HEK293 (cell line): ENCODE results near the gene PRKAG2.
A peak's percentile ranks its signal among the peaks of the same experiment; 100 is the strongest.

Experiments used
- CTCF ChIA-PET: fragments of 350-600 bp; formaldehyde crosslinking; extraction: SDS; loops from one replicate; lab custom pipeline; 2021; ENCODE audit warnings: antibody characterized with exemption; lab: Yijun Ruan, JAX
- POLR2A ChIA-PET: fragments of 300-600 bp; formaldehyde crosslinking; extraction: SDS; loops from one replicate; lab custom pipeline; 2020; ENCODE audit warnings: antibody characterized with exemption, inconsistent platforms; lab: Yijun Ruan, JAX
- H3K27ac ChIP-seq: fragments of 200-500 bp; sonication (Bioruptor generic); 2 replicates; pipeline ENCODE4 v1.5.1; 2014; ENCODE audit warnings: low read depth, low read length, control low read depth, inconsistent platforms; ENCODE audit errors: extremely low read depth
- H3K36me3 ChIP-seq, 2 experiments: fragments of 200-500 bp in 1 of 2; sonication (Bioruptor generic) in 1 of 2; 1 replicate in 1 of 2; 2 replicates in 1 of 2; pipeline ENCODE4 v1.5.1; 2014 to 2017; ENCODE audit warnings: inconsistent platforms in 2 of 2, low read length in 2 of 2; ENCODE audit not compliant: control insufficient read depth in 2 of 2, insufficient read depth in 1 of 2
- H3K4me1 ChIP-seq: fragments of 200-500 bp; sonication (Bioruptor generic); 2 replicates; pipeline ENCODE4 v1.5.1; 2014; ENCODE audit warnings: mild to moderate bottlenecking, low read length, inconsistent platforms; ENCODE audit not compliant: control insufficient read depth, insufficient read depth
- H3K4me3 ChIP-seq: 2 replicates; pipeline ENCODE4 v1.5.1; 2011; ENCODE audit warnings: low read depth, mild to moderate bottlenecking, control low read depth, low read length, moderate library complexity
- H3K9me3 ChIP-seq: fragments of 200-500 bp; sonication (Bioruptor generic); 2 replicates; pipeline ENCODE4 v1.5.1; 2014; ENCODE audit warnings: low read depth, low read length, inconsistent platforms; ENCODE audit not compliant: control insufficient read depth, insufficient read depth
- KLF7 ChIP-seq: fragments of 450-650 bp; formaldehyde crosslinking; IDR thresholded peaks from 2 replicates; pipeline ENCODE4 v1.5.1; 2016; ENCODE audit warnings: missing biosample characterization, missing genetic modification characterization, borderline replicate concordance
- KLF8 ChIP-seq: fragments of 450-650 bp; formaldehyde crosslinking; IDR thresholded peaks from 2 replicates; pipeline ENCODE4 v1.5.1; 2016; ENCODE audit warnings: missing biosample characterization, missing genetic modification characterization
- SP2 ChIP-seq: fragments of 450-650 bp; formaldehyde crosslinking; IDR thresholded peaks from 2 replicates; pipeline ENCODE4 v1.5.1; 2016; ENCODE audit warnings: missing biosample characterization, missing genetic modification characterization
- YY1 ChIP-seq: fragments of 450-650 bp; formaldehyde crosslinking; IDR thresholded peaks from 2 replicates; pipeline ENCODE4 v1.5.1; 2018; ENCODE audit warnings: missing biosample characterization, missing genetic modification characterization
- ZBTB11 ChIP-seq: fragments of 450-650 bp; formaldehyde crosslinking; conservative IDR thresholded peaks from 2 replicates; pipeline ENCODE4 v1.5.1; 2016; ENCODE audit warnings: low read depth, missing biosample characterization, missing genetic modification characterization
- ZBTB17 ChIP-seq: fragments of 450-650 bp; formaldehyde crosslinking; IDR thresholded peaks from 2 replicates; pipeline ENCODE4 v1.5.1; 2016; ENCODE audit warnings: missing biosample characterization, missing genetic modification characterization
- ZBTB20 ChIP-seq: fragments of 450-650 bp; formaldehyde crosslinking; IDR thresholded peaks from 2 replicates; pipeline ENCODE4 v1.5.1; 2016; ENCODE audit warnings: missing biosample characterization, missing genetic modification characterization
- ZBTB48 ChIP-seq: fragments of 450-650 bp; formaldehyde crosslinking; IDR thresholded peaks from 2 replicates; pipeline ENCODE4 v1.5.1; 2016; ENCODE audit warnings: missing biosample characterization, missing genetic modification characterization
- ZBTB7A ChIP-seq: fragments of 450-650 bp; formaldehyde crosslinking; IDR thresholded peaks from 2 replicates; pipeline ENCODE4 v1.5.1; 2016; ENCODE audit warnings: low read depth, missing biosample characterization, missing genetic modification characterization
- ZBTB8A ChIP-seq: fragments of 450-650 bp; formaldehyde crosslinking; IDR thresholded peaks from 2 replicates; pipeline ENCODE4 v1.5.1; 2016; ENCODE audit warnings: missing biosample characterization, missing genetic modification characterization
- ZEB2 ChIP-seq: fragments of 450-650 bp; formaldehyde crosslinking; IDR thresholded peaks from 2 replicates; pipeline ENCODE4 v1.5.1; 2016; ENCODE audit warnings: missing biosample characterization, missing genetic modification characterization
- ZNF18 ChIP-seq: fragments of 450-650 bp; formaldehyde crosslinking; IDR thresholded peaks from 2 replicates; pipeline ENCODE4 v1.5.1; 2016; ENCODE audit warnings: missing biosample characterization, missing genetic modification characterization
- ZNF2 ChIP-seq: fragments of 450-650 bp; formaldehyde crosslinking; IDR thresholded peaks from 2 replicates; pipeline ENCODE4 v1.5.1; 2016; ENCODE audit warnings: missing biosample characterization, missing genetic modification characterization
- ZNF221 ChIP-seq: fragments of 450-650 bp; formaldehyde crosslinking; IDR thresholded peaks from 2 replicates; pipeline ENCODE4 v1.5.1; 2017; ENCODE audit warnings: missing biosample characterization, missing genetic modification characterization, borderline replicate concordance
- ZNF248 ChIP-seq: fragments of 450-650 bp; formaldehyde crosslinking; IDR thresholded peaks from 2 replicates; pipeline ENCODE4 v1.5.1; 2017; ENCODE audit warnings: missing biosample characterization, missing genetic modification characterization
- ZNF26 ChIP-seq: fragments of 450-650 bp; formaldehyde crosslinking; IDR thresholded peaks from 2 replicates; pipeline ENCODE4 v1.5.1; 2016; ENCODE audit warnings: missing biosample characterization, missing genetic modification characterization
- ZNF398 ChIP-seq: fragments of 450-650 bp; formaldehyde crosslinking; IDR thresholded peaks from 2 replicates; pipeline ENCODE4 v1.5.1; 2017; ENCODE audit warnings: missing biosample characterization, missing genetic modification characterization
- ZNF426 ChIP-seq: fragments of 450-650 bp; formaldehyde crosslinking; IDR thresholded peaks from 2 replicates; pipeline ENCODE4 v1.5.1; 2017; ENCODE audit warnings: missing biosample characterization, missing genetic modification characterization, mild to moderate bottlenecking, inconsistent platforms, moderate library complexity
- ZNF514 ChIP-seq: fragments of 450-650 bp; formaldehyde crosslinking; IDR thresholded peaks from 2 replicates; pipeline ENCODE4 v1.5.1; 2016; ENCODE audit warnings: missing biosample characterization, missing genetic modification characterization
- ZNF560 ChIP-seq: fragments of 450-650 bp; formaldehyde crosslinking; IDR thresholded peaks from 2 replicates; pipeline ENCODE4 v1.5.1; 2017; ENCODE audit warnings: missing biosample characterization, missing genetic modification characterization, borderline replicate concordance
- ZNF626 ChIP-seq: fragments of 450-650 bp; sonication (Bioruptor Pico); formaldehyde crosslinking; IDR thresholded peaks from 2 replicates; pipeline ENCODE4 v1.5.1; 2018; ENCODE audit warnings: missing biosample characterization, missing genetic modification characterization, inconsistent platforms
- ZNF692 ChIP-seq: fragments of 450-650 bp; formaldehyde crosslinking; IDR thresholded peaks from 2 replicates; pipeline ENCODE4 v1.5.1; 2016; ENCODE audit warnings: missing biosample characterization, missing genetic modification characterization
- ZNF704 ChIP-seq: fragments of 450-650 bp; formaldehyde crosslinking; IDR thresholded peaks from 2 replicates; pipeline ENCODE4 v1.5.1; 2016; ENCODE audit warnings: missing biosample characterization, missing genetic modification characterization
- ZNF791 ChIP-seq: fragments of 450-650 bp; formaldehyde crosslinking; IDR thresholded peaks from 2 replicates; pipeline ENCODE4 v1.5.1; 2016; ENCODE audit warnings: missing biosample characterization, missing genetic modification characterization
- ZSCAN16 ChIP-seq: fragments of 450-650 bp; formaldehyde crosslinking; IDR thresholded peaks from 2 replicates; pipeline ENCODE4 v1.5.1; 2016; ENCODE audit warnings: missing biosample characterization, missing genetic modification characterization

Gene PRKAG2

GRCh38 chr7:151631953-151632749 is 244.8 kb downstream of the PRKAG2 start (continued):
- TF ChIP-seq ZBTB11 (tag by site-specific recombination) (no peak), ZNF221 (tag by site-specific recombination) (no peak), ZNF398 (tag by site-specific recombination) (no peak), ZSCAN16 (tag by site-specific recombination) (no peak), ZNF18 (no peak), ZNF2 (tag by site-specific recombination) (no peak), ZNF514 (no peak), ZNF560 (0 out of 2 replicates have a peak, but pooled peaks have one; percentile 10), ZNF704 (tag by site-specific recombination) (no peak), KLF7 (tag by site-specific recombination) (no peak), ZNF426 (tag by site-specific recombination) (no peak), YY1 (tag by site-specific recombination) (peak; percentile 25; the same call in 1 of the 2 replicates), KLF8 (tag by site-specific recombination) (no peak), ZNF791 (tag by site-specific recombination) (no peak)

GRCh38 chr7:151631570-151631952 is 245.4 kb downstream of the PRKAG2 start:
- Histone ChIP-seq H3K36me3 (no peaks in the 10 kb centered on the region), H3K4me1 (0 out of 2 replicates have a peak, but pooled peaks cover 4% of the 10 kb centered on the region), H3K27ac (peak overlapping the region; percentile 67; the same call in 1 of the 2 replicates), H3K9me3 (no peaks in the 10 kb centered on the region), H3K4me3 (peak overlapping the region; percentile 67)
- ChIA-PET CTCF (interaction anchor here (0.6 to 2.7 kb wide), 14 partner anchors 10 to 1201 kb away, joined by 3 to 12 read pairs (median 4); no protein-coding TSS in a partner anchor), POLR2A (interaction anchor here (1.3 to 1.6 kb wide), 3 partner anchors 12 to 290 kb away, joined by 3 to 4 read pairs (median 3); partner anchors contain the start of gene NUB1)
- TF ChIP-seq ZBTB20 (tag by site-specific recombination) (peak; percentile 70), ZEB2 (tag by site-specific recombination) (no peak), ZBTB17 (tag by site-specific recombination) (0 out of 2 replicates have a peak, but pooled peaks have one; percentile 16), ZBTB7A (tag by site-specific recombination) (no peak), ZBTB48 (peak; percentile 62), SP2 (tag by site-specific recombination) (no peak), ZNF626 (no peak), ZNF692 (peak; percentile 77), ZNF248 (no peak), ZNF26 (tag by site-specific recombination) (no peak), ZBTB8A (peak; percentile 84)
